GM23338 (cell line): ENCODE results near the gene MAIP1. TPM values are rescaled to one million over a fixed set of nuclear protein-coding genes. Genes with fewer than 3 reads are reported as not detected.

Source experiments
- ATAC-seq: fragments of 200-7000 bp; cut with Tn5 transposase; 3 replicates; pipeline ENCODE4 v1.9.1; 2020
- DNase-seq: peaks from one replicate; pipeline ENCODE4 v3.0.0-alpha.2; 2015; ENCODE audit warnings: low spot score
- H2AFZ ChIP-seq: fragments of 200-600 bp; sonication (generic); 2 replicates; pipeline ENCODE4 v1.8.0; 2016; ENCODE audit warnings: antibody characterized with exemption, mild to moderate bottlenecking, moderate library complexity
- H3F3A ChIP-seq: fragments of 200-600 bp; sonication (generic); replicated peaks from 2 replicates; pipeline ENCODE4 v1.8.0; 2017; ENCODE audit warnings: antibody characterized with exemption, mixed run types, low read depth
- H3K27ac ChIP-seq: fragments of 200-600 bp; sonication (generic); 2 replicates; pipeline ENCODE4 v1.6.1; 2016; ENCODE audit warnings: low read depth
- H3K27me3 ChIP-seq: fragments of 200-600 bp; sonication (generic); 2 replicates; pipeline ENCODE4 v1.8.0; 2016; ENCODE audit warnings: mild to moderate bottlenecking, mixed run types, moderate library complexity; ENCODE audit not compliant: insufficient read depth
- H3K36me3 ChIP-seq: fragments of 200-600 bp; sonication (generic); 2 replicates; pipeline ENCODE4 v1.8.0; 2016; ENCODE audit warnings: mild to moderate bottlenecking; ENCODE audit not compliant: insufficient read depth
- H3K4me1 ChIP-seq: fragments of 200-600 bp; sonication (generic); 2 replicates; pipeline ENCODE4 v1.8.0; 2016; ENCODE audit warnings: mild to moderate bottlenecking, moderate library complexity; ENCODE audit not compliant: insufficient read depth
- H3K4me2 ChIP-seq: fragments of 200-600 bp; sonication (generic); 2 replicates; pipeline ENCODE4 v1.7.1; 2017; ENCODE audit warnings: mixed run types
- H3K4me3 ChIP-seq: fragments of 200-600 bp; sonication (generic); 2 replicates; pipeline ENCODE4 v1.6.1; 2016; ENCODE audit warnings: mixed run types
- H3K79me2 ChIP-seq: fragments of 200-600 bp; sonication (generic); replicated peaks from 2 replicates; pipeline ENCODE4 v1.8.0; 2017; ENCODE audit warnings: mild to moderate bottlenecking; ENCODE audit not compliant: insufficient read depth
- H3K9me2 ChIP-seq: fragments of 200-600 bp; sonication (generic); 2 replicates; pipeline ENCODE4 v1.8.0; 2017; ENCODE audit not compliant: insufficient read depth
- H4K20me1 ChIP-seq: fragments of 200-600 bp; sonication (generic); replicated peaks from 2 replicates; pipeline ENCODE4 v1.8.0; 2017; ENCODE audit warnings: mild to moderate bottlenecking; ENCODE audit not compliant: insufficient read depth
- H3K27ac Mint-ChIP-seq: 2 replicates; pipeline ENCODE4 v1.8.0; 2020; ENCODE audit warnings: inconsistent platforms, mild to moderate bottlenecking, moderate library complexity, mixed read lengths
- H3K27me3 Mint-ChIP-seq: 3 replicates; pipeline ENCODE4 v1.8.0; 2022; ENCODE audit warnings: low read depth, mild to moderate bottlenecking, moderate library complexity, mixed read lengths, inconsistent platforms; ENCODE audit not compliant: insufficient read depth, poor library complexity
- H3K36me3 Mint-ChIP-seq: 3 replicates; pipeline ENCODE4 v1.8.0; 2021; ENCODE audit warnings: low read depth, mild to moderate bottlenecking, inconsistent platforms, moderate library complexity, mixed read lengths
- H3K4me1 Mint-ChIP-seq: 3 replicates; pipeline ENCODE4 v1.8.0; 2020; ENCODE audit warnings: mild to moderate bottlenecking, inconsistent platforms, mixed read lengths
- H3K4me3 Mint-ChIP-seq: 3 replicates; pipeline ENCODE4 v1.8.0; 2021; ENCODE audit warnings: moderate library complexity, mild to moderate bottlenecking, inconsistent platforms, mixed read lengths
- H3K9me3 Mint-ChIP-seq: 3 replicates; pipeline ENCODE4 v1.8.0; 2020; ENCODE audit warnings: moderate library complexity, mild to moderate bottlenecking, inconsistent platforms, mixed read lengths
- CREB1 ChIP-seq: fragments of 250-450 bp; sonication (Bioruptor Pico); IDR thresholded peaks from 2 replicates; pipeline ENCODE4 v1.5.0; 2020; ENCODE audit warnings: low read depth, mild to moderate bottlenecking, moderate library complexity
- EZH2 ChIP-seq: fragments of 200-600 bp; sonication (generic); IDR thresholded peaks from one replicate; pipeline ENCODE4 v1.8.0; 2017; ENCODE audit warnings: antibody characterized with exemption, mild to moderate bottlenecking, low read depth; ENCODE audit not compliant: unreplicated experiment
- JUNB ChIP-seq: IDR thresholded peaks from one replicate; pipeline ENCODE4 v1.6.1; 2016; ENCODE audit warnings: antibody characterized with exemption; ENCODE audit not compliant: unreplicated experiment
- NANOG ChIP-seq: IDR thresholded peaks from 2 replicates; pipeline ENCODE4 v1.6.1; 2016; ENCODE audit warnings: antibody characterized with exemption, borderline replicate concordance
- STAT1 ChIP-seq: IDR thresholded peaks from one replicate; pipeline ENCODE4 v1.6.1; 2016; ENCODE audit warnings: antibody characterized with exemption; ENCODE audit not compliant: unreplicated experiment
- ZNF114 ChIP-seq: fragments of 250-450 bp; sonication (Bioruptor Pico); IDR thresholded peaks from 2 replicates; pipeline ENCODE4 v1.5.0; 2020; ENCODE audit warnings: mild to moderate bottlenecking, moderate library complexity
- polyA plus RNA-seq: library from polyadenylated mRNA; unstranded; fragments of >200 nt; fragmentation: Nextera tagmentation; extraction: Ambion mirVana; gene quantifications from 2 replicates; pipeline ENCODE4 v1.2.1, GENCODE V29; 2016
- total RNA-seq: library from RNA; depleted of rRNA; stranded (reverse); fragments of >200 nt; shearing (Covaris generic); gene quantifications from 2 replicates; pipeline ENCODE4 v1.2.3, GENCODE V29; 2014
- TF ChIP-seq, protein P1 (sequence below): fragments of 250-450 bp; sonication (Bioruptor Pico); IDR thresholded peaks from 2 replicates; pipeline ENCODE4 v1.5.0; 2020; ENCODE audit warnings: mild to moderate bottlenecking, moderate library complexity
- TF ChIP-seq, protein P2 (sequence below): IDR thresholded peaks from one replicate; pipeline ENCODE4 v1.6.1; 2018; ENCODE audit warnings: antibody characterized with exemption; ENCODE audit not compliant: unreplicated experiment
- TF ChIP-seq, protein P3 (sequence below): IDR thresholded peaks from 2 replicates; pipeline ENCODE4 v1.6.1; 2016; ENCODE audit warnings: antibody characterized with exemption

MAIP1 gene
- total and polyA plus RNA-seq, 2 experiments from 2014 or later: 36.0 to 41.9 TPM

DNA sequence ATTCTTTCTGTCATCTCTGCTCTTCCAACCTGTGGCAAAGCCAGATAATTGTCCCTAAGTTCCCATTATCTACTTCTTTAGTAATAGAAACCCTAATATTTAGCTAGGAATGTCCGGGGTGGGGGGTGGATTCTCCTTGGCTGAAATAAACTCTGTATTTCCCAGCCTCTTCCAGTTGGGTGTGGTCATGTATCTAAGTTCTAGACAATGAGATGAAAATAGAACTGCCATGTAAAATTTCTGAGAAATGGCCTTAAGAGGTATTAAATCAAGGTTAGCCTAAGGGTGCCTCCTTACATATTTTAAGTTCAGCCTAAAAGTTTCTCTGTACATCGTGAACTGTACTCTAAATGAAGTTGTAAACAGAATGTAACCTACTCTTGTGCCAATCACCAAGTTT is 39.5 kb downstream of the MAIP1 start (continued):
- TF ChIP-seq, protein P1, sequence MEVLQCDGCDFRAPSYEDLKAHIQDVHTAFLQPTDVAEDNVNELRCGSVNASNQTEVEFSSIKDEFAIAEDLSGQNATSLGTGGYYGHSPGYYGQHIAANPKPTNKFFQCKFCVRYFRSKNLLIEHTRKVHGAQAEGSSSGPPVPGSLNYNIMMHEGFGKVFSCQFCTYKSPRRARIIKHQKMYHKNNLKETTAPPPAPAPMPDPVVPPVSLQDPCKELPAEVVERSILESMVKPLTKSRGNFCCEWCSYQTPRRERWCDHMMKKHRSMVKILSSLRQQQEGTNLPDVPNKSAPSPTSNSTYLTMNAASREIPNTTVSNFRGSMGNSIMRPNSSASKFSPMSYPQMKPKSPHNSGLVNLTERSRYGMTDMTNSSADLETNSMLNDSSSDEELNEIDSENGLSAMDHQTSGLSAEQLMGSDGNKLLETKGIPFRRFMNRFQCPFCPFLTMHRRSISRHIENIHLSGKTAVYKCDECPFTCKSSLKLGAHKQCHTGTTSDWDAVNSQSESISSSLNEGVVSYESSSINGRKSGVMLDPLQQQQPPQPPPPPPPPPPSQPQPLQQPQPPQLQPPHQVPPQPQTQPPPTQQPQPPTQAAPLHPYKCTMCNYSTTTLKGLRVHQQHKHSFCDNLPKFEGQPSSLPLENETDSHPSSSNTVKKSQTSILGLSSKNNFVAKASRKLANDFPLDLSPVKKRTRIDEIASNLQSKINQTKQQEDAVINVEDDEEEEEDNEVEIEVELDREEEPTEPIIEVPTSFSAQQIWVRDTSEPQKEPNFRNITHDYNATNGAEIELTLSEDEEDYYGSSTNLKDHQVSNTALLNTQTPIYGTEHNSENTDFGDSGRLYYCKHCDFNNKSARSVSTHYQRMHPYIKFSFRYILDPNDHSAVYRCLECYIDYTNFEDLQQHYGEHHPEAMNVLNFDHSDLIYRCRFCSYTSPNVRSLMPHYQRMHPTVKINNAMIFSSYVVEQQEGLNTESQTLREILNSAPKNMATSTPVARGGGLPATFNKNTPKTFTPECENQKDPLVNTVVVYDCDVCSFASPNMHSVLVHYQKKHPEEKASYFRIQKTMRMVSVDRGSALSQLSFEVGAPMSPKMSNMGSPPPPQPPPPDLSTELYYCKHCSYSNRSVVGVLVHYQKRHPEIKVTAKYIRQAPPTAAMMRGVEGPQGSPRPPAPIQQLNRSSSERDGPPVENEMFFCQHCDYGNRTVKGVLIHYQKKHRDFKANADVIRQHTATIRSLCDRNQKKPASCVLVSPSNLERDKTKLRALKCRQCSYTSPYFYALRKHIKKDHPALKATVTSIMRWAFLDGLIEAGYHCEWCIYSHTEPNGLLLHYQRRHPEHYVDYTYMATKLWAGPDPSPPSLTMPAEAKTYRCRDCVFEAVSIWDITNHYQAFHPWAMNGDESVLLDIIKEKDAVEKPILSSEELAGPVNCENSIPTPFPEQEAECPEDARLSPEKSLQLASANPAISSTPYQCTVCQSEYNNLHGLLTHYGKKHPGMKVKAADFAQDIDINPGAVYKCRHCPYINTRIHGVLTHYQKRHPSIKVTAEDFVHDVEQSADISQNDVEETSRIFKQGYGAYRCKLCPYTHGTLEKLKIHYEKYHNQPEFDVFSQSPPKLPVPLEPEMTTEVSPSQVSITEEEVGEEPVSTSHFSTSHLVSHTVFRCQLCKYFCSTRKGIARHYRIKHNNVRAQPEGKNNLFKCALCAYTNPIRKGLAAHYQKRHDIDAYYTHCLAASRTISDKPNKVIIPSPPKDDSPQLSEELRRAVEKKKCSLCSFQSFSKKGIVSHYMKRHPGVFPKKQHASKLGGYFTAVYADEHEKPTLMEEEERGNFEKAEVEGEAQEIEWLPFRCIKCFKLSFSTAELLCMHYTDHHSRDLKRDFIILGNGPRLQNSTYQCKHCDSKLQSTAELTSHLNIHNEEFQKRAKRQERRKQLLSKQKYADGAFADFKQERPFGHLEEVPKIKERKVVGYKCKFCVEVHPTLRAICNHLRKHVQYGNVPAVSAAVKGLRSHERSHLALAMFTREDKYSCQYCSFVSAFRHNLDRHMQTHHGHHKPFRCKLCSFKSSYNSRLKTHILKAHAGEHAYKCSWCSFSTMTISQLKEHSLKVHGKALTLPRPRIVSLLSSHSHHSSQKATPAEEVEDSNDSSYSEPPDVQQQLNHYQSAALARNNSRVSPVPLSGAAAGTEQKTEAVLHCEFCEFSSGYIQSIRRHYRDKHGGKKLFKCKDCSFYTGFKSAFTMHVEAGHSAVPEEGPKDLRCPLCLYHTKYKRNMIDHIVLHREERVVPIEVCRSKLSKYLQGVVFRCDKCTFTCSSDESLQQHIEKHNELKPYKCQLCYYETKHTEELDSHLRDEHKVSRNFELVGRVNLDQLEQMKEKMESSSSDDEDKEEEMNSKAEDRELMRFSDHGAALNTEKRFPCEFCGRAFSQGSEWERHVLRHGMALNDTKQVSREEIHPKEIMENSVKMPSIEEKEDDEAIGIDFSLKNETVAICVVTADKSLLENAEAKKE (CRISPR knock-in tag): no peak
- TF ChIP-seq, protein P2, sequence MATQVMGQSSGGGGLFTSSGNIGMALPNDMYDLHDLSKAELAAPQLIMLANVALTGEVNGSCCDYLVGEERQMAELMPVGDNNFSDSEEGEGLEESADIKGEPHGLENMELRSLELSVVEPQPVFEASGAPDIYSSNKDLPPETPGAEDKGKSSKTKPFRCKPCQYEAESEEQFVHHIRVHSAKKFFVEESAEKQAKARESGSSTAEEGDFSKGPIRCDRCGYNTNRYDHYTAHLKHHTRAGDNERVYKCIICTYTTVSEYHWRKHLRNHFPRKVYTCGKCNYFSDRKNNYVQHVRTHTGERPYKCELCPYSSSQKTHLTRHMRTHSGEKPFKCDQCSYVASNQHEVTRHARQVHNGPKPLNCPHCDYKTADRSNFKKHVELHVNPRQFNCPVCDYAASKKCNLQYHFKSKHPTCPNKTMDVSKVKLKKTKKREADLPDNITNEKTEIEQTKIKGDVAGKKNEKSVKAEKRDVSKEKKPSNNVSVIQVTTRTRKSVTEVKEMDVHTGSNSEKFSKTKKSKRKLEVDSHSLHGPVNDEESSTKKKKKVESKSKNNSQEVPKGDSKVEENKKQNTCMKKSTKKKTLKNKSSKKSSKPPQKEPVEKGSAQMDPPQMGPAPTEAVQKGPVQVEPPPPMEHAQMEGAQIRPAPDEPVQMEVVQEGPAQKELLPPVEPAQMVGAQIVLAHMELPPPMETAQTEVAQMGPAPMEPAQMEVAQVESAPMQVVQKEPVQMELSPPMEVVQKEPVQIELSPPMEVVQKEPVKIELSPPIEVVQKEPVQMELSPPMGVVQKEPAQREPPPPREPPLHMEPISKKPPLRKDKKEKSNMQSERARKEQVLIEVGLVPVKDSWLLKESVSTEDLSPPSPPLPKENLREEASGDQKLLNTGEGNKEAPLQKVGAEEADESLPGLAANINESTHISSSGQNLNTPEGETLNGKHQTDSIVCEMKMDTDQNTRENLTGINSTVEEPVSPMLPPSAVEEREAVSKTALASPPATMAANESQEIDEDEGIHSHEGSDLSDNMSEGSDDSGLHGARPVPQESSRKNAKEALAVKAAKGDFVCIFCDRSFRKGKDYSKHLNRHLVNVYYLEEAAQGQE: no peak
- TF ChIP-seq JUNB: no peak
- TF ChIP-seq NANOG: no peak

DNA sequence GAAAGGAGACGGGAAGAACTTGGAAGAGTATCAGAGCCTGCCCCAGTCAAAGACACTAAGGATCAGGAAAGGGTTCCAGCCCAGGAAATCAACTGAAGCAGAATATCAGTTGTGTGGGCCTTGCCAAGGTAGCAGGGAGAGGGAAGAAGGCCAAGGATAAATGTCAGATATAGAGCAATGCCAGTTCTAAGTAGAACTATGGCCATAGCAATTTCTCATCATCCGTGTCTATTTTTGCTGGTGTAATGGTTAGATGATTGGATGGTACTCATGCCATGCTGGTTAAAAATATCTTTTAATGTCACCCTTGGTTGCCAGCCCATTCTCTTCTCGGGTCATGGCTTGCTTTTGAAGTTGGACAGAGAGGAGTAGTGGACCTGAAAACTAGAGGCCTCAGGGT is 41.9 kb downstream of the MAIP1 start:
- Mint-ChIP-seq H3K36me3 (no peaks in the 10 kb centered on the region; the same call in 2 of the 3 replicates), H3K4me1 (no peaks in the 10 kb centered on the region; the same call in 1 of the 3 replicates), H3K27me3 (peaks cover 6% of the 10 kb centered on the region), H3K9me3 (no peaks in the 10 kb centered on the region), H3K27ac (no peak overlapping the region), H3K4me3 (no peak overlapping the region)
- Histone ChIP-seq H3K4me2 (no peak overlapping the region), H3K4me1 (no peaks in the 10 kb centered on the region), H3K36me3 (no peaks in the 10 kb centered on the region), H3K4me3 (no peak overlapping the region), H3K9me2 (peaks cover 25% of the 10 kb centered on the region), H3K79me2 (no peaks in the 10 kb centered on the region), H3F3A (no peaks in the 10 kb centered on the region), H3K27me3 (no peaks in the 10 kb centered on the region), H3K27ac (no peak overlapping the region), H2AFZ (no peak overlapping the region), H4K20me1 (no peaks in the 10 kb centered on the region)
- no peak for DNase-seq
- ATAC-seq: no peak
- TF ChIP-seq CREB1 (CRISPR knock-in tag) (no peak), STAT1 (no peak), EZH2 (no peak), ZNF114 (CRISPR knock-in tag) (no peak)
- TF ChIP-seq, protein P2: no peak
- TF ChIP-seq, protein P3, sequence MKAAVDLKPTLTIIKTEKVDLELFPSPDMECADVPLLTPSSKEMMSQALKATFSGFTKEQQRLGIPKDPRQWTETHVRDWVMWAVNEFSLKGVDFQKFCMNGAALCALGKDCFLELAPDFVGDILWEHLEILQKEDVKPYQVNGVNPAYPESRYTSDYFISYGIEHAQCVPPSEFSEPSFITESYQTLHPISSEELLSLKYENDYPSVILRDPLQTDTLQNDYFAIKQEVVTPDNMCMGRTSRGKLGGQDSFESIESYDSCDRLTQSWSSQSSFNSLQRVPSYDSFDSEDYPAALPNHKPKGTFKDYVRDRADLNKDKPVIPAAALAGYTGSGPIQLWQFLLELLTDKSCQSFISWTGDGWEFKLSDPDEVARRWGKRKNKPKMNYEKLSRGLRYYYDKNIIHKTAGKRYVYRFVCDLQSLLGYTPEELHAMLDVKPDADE: no peak
